ENCODE results near the gene BTBD9.
"Not testable (repeated sequence)": the region's sequence is repeated elsewhere in the genome, so short reads cannot be mapped to it uniquely, and the experiment has no call there.

Gene BTBD9

GRCh38 chr6:38133932-38134703 is 505.6 kb downstream of the BTBD9 start:
- no peak for DNase-seq

- peak; percentile 99 for DNase-seq
Observed at GRCh38 chr6:38131527-38131965, 508.2 kb downstream of the BTBD9 start.

GRCh38 chr6:38127284-38127683 is 512.4 kb downstream of the BTBD9 start:
- DNase-seq, result no peak

GRCh38 chr6:38124224-38124926 is 515.4 kb downstream of the BTBD9 start:
- DNase-seq, result not testable (repeated sequence)

GRCh38 chr6:38119516-38119915 is 520.2 kb downstream of the BTBD9 start:
- DNase-seq, result no peak

- DNase-seq, result no peak
Observed at GRCh38 chr6:38118791-38119365, 520.9 kb downstream of the BTBD9 start.

All from fibroblast of upper back skin (primary cell).